Ovary (tissue), 3 donors: ENCODE data around the gene TMEM131.

ENCODE experiments used
- POLR2A ChIP-seq: fragments of 450-650 bp; IDR thresholded peaks from one replicate; pipeline ENCODE4 v1.6.1; 2017; ENCODE audit warnings: antibody characterized with exemption, mild to moderate bottlenecking, moderate library complexity
- TF ChIP-seq, protein P1 (sequence below), 3 donors: fragments of 450-650 bp in 2 of 3; fragments of 200-600 bp in 1 of 3; IDR thresholded peaks; one replicate each; pipeline versions ENCODE4 v1.5.1 to v1.8.0; 2016 to 2022; ENCODE audit warnings: antibody characterized with exemption in 3 of 3, mild to moderate bottlenecking in 1 of 3
- donor health status: DM: no; HTN: no; CAD: no.

DNA sequence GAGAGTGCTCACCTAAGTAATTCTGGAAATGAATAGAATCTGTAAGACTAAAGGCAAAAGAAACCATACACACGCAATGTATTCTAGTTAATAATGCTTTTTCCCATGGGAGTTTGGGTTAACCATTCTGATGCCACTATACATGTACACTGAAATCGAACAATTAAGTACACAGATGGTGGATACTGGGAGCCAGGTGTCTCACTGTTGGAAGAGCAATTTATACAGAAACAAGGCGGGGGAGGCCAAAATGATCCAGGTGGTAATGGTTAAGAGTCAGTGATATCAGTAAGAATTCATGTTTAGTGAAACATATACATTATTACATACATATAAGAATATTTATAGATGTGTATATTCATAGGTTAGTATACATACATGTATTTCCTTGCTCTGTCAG is 67.2 kb downstream of the TMEM131 start:
- TF ChIP-seq, protein P1, sequence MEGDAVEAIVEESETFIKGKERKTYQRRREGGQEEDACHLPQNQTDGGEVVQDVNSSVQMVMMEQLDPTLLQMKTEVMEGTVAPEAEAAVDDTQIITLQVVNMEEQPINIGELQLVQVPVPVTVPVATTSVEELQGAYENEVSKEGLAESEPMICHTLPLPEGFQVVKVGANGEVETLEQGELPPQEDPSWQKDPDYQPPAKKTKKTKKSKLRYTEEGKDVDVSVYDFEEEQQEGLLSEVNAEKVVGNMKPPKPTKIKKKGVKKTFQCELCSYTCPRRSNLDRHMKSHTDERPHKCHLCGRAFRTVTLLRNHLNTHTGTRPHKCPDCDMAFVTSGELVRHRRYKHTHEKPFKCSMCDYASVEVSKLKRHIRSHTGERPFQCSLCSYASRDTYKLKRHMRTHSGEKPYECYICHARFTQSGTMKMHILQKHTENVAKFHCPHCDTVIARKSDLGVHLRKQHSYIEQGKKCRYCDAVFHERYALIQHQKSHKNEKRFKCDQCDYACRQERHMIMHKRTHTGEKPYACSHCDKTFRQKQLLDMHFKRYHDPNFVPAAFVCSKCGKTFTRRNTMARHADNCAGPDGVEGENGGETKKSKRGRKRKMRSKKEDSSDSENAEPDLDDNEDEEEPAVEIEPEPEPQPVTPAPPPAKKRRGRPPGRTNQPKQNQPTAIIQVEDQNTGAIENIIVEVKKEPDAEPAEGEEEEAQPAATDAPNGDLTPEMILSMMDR (IDR thresholded peaks at IDR 0.05) = no peak
- TF ChIP-seq POLR2A = no peak
